WTC11 (cell line): ENCODE results near the gene TUG1. TPM values are rescaled to one million over a fixed set of nuclear protein-coding genes. Genes with fewer than 3 reads are reported as not detected.

Experiments
- ATAC-seq: fragments of 200-7000 bp; cut with Tn5 transposase; 2 replicates; pipeline ENCODE4 v1.10.0; 2021; ENCODE audit warnings: mild to moderate bottlenecking, moderate library complexity
- CTCF ChIA-PET: fragments of 300-600 bp; sonication (Branson Sonifier 250); formaldehyde crosslinking; loops from one replicate; lab custom pipeline; 2021; ENCODE audit warnings: antibody characterized with exemption; lab: Charles Lee
- POLR2A ChIA-PET: fragments of 350-600 bp; sonication (Branson Sonifier 250); formaldehyde crosslinking; loops from one replicate; lab custom pipeline; 2021; ENCODE audit warnings: antibody characterized with exemption; lab: Charles Lee
- DNase-seq: peaks from one replicate; pipeline ENCODE4 v3.0.0; 2021; ENCODE audit warnings: low spot score
- H3K27ac Mint-ChIP-seq: 2 replicates; pipeline ENCODE4 v1.8.0; 2021; ENCODE audit warnings: mixed read lengths
- H3K27me3 Mint-ChIP-seq: 2 replicates; pipeline ENCODE4 v1.8.0; 2021; ENCODE audit warnings: low read depth, mild to moderate bottlenecking, moderate library complexity, mixed read lengths
- H3K36me3 Mint-ChIP-seq: 2 replicates; pipeline ENCODE4 v1.8.0; 2021; ENCODE audit warnings: mixed read lengths
- H3K4me1 Mint-ChIP-seq: 2 replicates; pipeline ENCODE4 v1.8.0; 2022; ENCODE audit warnings: mixed read lengths
- H3K4me3 Mint-ChIP-seq: 2 replicates; pipeline ENCODE4 v1.8.0; 2021; ENCODE audit warnings: mild to moderate bottlenecking, moderate library complexity, mixed read lengths
- H3K9me3 Mint-ChIP-seq: 2 replicates; pipeline ENCODE4 v1.8.0; 2021; ENCODE audit warnings: mixed read lengths
- AFF4 ChIP-seq: sonication (generic); formaldehyde crosslinking; IDR thresholded peaks from 2 replicates; pipeline ENCODE4 v1.8.1; 2023; ENCODE audit warnings: mild to moderate bottlenecking, missing genetic modification reagents, borderline replicate concordance
- CBFB ChIP-seq: sonication (generic); formaldehyde crosslinking; IDR thresholded peaks from 2 replicates; pipeline ENCODE4 v1.8.1; 2022; ENCODE audit warnings: mild to moderate bottlenecking, low read depth, missing genetic modification reagents
- CDX4 ChIP-seq: fragments of 250-450 bp; sonication (Bioruptor Pico); IDR thresholded peaks from 2 replicates; pipeline ENCODE4 v1.9.0; 2021; ENCODE audit warnings: moderate library complexity, mild to moderate bottlenecking, inconsistent platforms, borderline replicate concordance
- ELF4 ChIP-seq: sonication (generic); formaldehyde crosslinking; IDR thresholded peaks from 2 replicates; pipeline ENCODE4 v1.8.1; 2022; ENCODE audit warnings: low read depth, mild to moderate bottlenecking, moderate library complexity, missing genetic modification reagents
- FOXJ3 ChIP-seq: sonication (generic); formaldehyde crosslinking; IDR thresholded peaks from 2 replicates; pipeline ENCODE4 v1.9.0; 2021; ENCODE audit warnings: missing genetic modification reagents, mild to moderate bottlenecking, borderline replicate concordance
- FOXK1 ChIP-seq: sonication (generic); formaldehyde crosslinking; IDR thresholded peaks from 2 replicates; pipeline ENCODE4 v1.8.0; 2022; ENCODE audit warnings: mild to moderate bottlenecking, moderate library complexity, missing genetic modification reagents
- HMGXB4 ChIP-seq: sonication (generic); formaldehyde crosslinking; IDR thresholded peaks from 2 replicates; pipeline ENCODE4 v1.8.1; 2023; ENCODE audit warnings: mild to moderate bottlenecking, moderate library complexity, missing genetic modification reagents
- JUN ChIP-seq: sonication (generic); formaldehyde crosslinking; IDR thresholded peaks from 2 replicates; pipeline ENCODE4 v1.8.0; 2023; ENCODE audit warnings: mild to moderate bottlenecking, missing genetic modification reagents
- KAT7 ChIP-seq: sonication (generic); formaldehyde crosslinking; IDR thresholded peaks from 2 replicates; pipeline ENCODE4 v1.8.1; 2023; ENCODE audit warnings: missing genetic modification reagents, mild to moderate bottlenecking, borderline replicate concordance
- MYBL2 ChIP-seq: sonication (generic); formaldehyde crosslinking; IDR thresholded peaks from 2 replicates; pipeline ENCODE4 v1.8.1; 2023; ENCODE audit warnings: mild to moderate bottlenecking, moderate library complexity, missing genetic modification reagents
- RELA ChIP-seq: sonication (generic); formaldehyde crosslinking; IDR thresholded peaks from 2 replicates; pipeline ENCODE4 v1.8.1; 2022; ENCODE audit warnings: missing genetic modification reagents, mild to moderate bottlenecking, borderline replicate concordance
- SOX15 ChIP-seq: fragments of 250-450 bp; sonication (Bioruptor Pico); IDR thresholded peaks from 2 replicates; pipeline ENCODE4 v1.9.0; 2021; ENCODE audit warnings: mild to moderate bottlenecking
- TCF7 ChIP-seq: sonication (generic); formaldehyde crosslinking; IDR thresholded peaks from 2 replicates; pipeline ENCODE4 v1.8.0; 2022; ENCODE audit warnings: mild to moderate bottlenecking, low read depth, missing genetic modification reagents, moderate library complexity
- TEAD4 ChIP-seq: sonication (generic); formaldehyde crosslinking; IDR thresholded peaks from 2 replicates; pipeline ENCODE4 v1.8.0; 2022; ENCODE audit warnings: mild to moderate bottlenecking, missing genetic modification reagents
- ZBTB21 ChIP-seq: sonication (generic); formaldehyde crosslinking; IDR thresholded peaks from 2 replicates; pipeline ENCODE4 v1.8.1; 2023; ENCODE audit warnings: mild to moderate bottlenecking, missing genetic modification reagents, borderline replicate concordance
- ZBTB43 ChIP-seq: sonication (generic); formaldehyde crosslinking; IDR thresholded peaks from 2 replicates; pipeline ENCODE4 v1.8.1; 2023; ENCODE audit warnings: mild to moderate bottlenecking, missing genetic modification reagents
- ZMAT4 ChIP-seq: fragments of 250-450 bp; sonication (Bioruptor Pico); IDR thresholded peaks from 2 replicates; pipeline ENCODE4 v1.9.0; 2021; ENCODE audit warnings: mild to moderate bottlenecking
- ZNF219 ChIP-seq: sonication (generic); formaldehyde crosslinking; IDR thresholded peaks from 2 replicates; pipeline ENCODE4 v1.8.0; 2023; ENCODE audit warnings: missing genetic modification reagents, mild to moderate bottlenecking, borderline replicate concordance
- ZNF532 ChIP-seq: fragments of 250-450 bp; sonication (Bioruptor Pico); IDR thresholded peaks from 2 replicates; pipeline ENCODE4 v1.9.0; 2021; ENCODE audit warnings: mild to moderate bottlenecking, borderline replicate concordance
- total RNA-seq: library from RNA; stranded (reverse); gene quantifications from 3 replicates; pipeline ENCODE4 v1.2.3, GENCODE V29; 2021

The TUG1 gene
- total RNA-seq, 1 experiment from 2014 or later: 105 TPM

GRCh38 chr22:30964858-30965257 is 4.2 kb upstream of the TUG1 start:
- ChIA-PET CTCF (interaction anchor here (1.2 to 1.5 kb wide), 3 partner anchors 120 to 140 kb away, joined by 5 to 6 read pairs (median 6); no protein-coding TSS in a partner anchor), POLR2A (no interaction called here)
- TF ChIP-seq AFF4 (CRISPR knock-in tag) (no peak), SOX15 (CRISPR knock-in tag) (no peak), ZBTB21 (CRISPR knock-in tag) (no peak), ZMAT4 (CRISPR knock-in tag) (no peak), CDX4 (CRISPR knock-in tag) (no peak), KAT7 (CRISPR knock-in tag) (no peak), RELA (CRISPR knock-in tag) (no peak)
- H3K27ac Mint-ChIP-seq: peak overlapping the region; percentile 10; the same call in 1 of the 2 replicates
- no peak for ATAC-seq
- H3K36me3 Mint-ChIP-seq: peaks cover 21% of the 10 kb centered on the region
- peak overlapping the region; percentile 22 for H3K4me3 Mint-ChIP-seq
- peaks cover 3% of the 10 kb centered on the region; the same call in 1 of the 2 replicates for H3K9me3 Mint-ChIP-seq
- DNase-seq: no peak
- H3K4me1 Mint-ChIP-seq: peaks cover 40% of the 10 kb centered on the region
- H3K27me3 Mint-ChIP-seq: no peaks in the 10 kb centered on the region

- H3K4me1 Mint-ChIP-seq: peaks cover 62% of the 10 kb centered on the region
- TF ChIP-seq FOXK1 (CRISPR knock-in tag) (peak; percentile 65), ZBTB43 (no peak), TEAD4 (CRISPR knock-in tag) (peak; percentile 7; the same call in 1 of the 2 replicates), FOXJ3 (CRISPR knock-in tag) (peak; percentile 51; the same call in 1 of the 2 replicates), TCF7 (peak; percentile 70; the same call in 1 of the 2 replicates), SOX15 (CRISPR knock-in tag) (no peak), MYBL2 (0 out of 2 replicates have a peak, but pooled peaks have one; percentile 7), ELF4 (CRISPR knock-in tag) (no peak), ZNF219 (CRISPR knock-in tag) (peak; percentile 51; the same call in 1 of the 2 replicates), CBFB (CRISPR knock-in tag) (0 out of 2 replicates have a peak, but pooled peaks have one; percentile 32), HMGXB4 (no peak), JUN (CRISPR knock-in tag) (0 out of 2 replicates have a peak, but pooled peaks have one; percentile 30), ZNF532 (CRISPR knock-in tag) (0 out of 2 replicates have a peak, but pooled peaks have one; percentile 26)
Measured at GRCh38 chr22:30968015-30968923, 796 bp upstream of the TUG1 start, which contains the start of gene MORC2. MORC2 (minus strand) TSS chr22:30968774; CDS start chr22:30967889, 885 bp downstream.

More at GRCh38 chr22:30968015-30968923, 796 bp upstream of the TUG1 start, which contains the start of gene MORC2:
- Mint-ChIP-seq H3K9me3 (peaks cover 3% of the 10 kb centered on the region; the same call in 1 of the 2 replicates), H3K4me3 (peak within 1 kb of the TSS; percentile 88), H3K27ac (peak within 1 kb of the TSS; percentile 98), H3K36me3 (peaks cover 46% of the 10 kb centered on the region), H3K27me3 (no peaks in the 10 kb centered on the region)
- peak; percentile 67 for ATAC-seq
- peak; percentile 72 for DNase-seq
- ChIA-PET POLR2A (interaction anchor here (0.6 to 3.3 kb wide), 16 partner anchors 9 to 378 kb away, joined by 3 to 43 read pairs (median 4); partner anchors contain the start of genes PATZ1, PLA2G3, RNF185 and SMTN), CTCF (interaction anchor here (0.9 to 4.0 kb wide), 15 partner anchors 12 to 581 kb away, joined by 3 to 73 read pairs (median 4); partner anchors contain the start of genes RNF215, SELENOM and SMTN)
